ENCODE data around the gene CCDC91.

DNA sequence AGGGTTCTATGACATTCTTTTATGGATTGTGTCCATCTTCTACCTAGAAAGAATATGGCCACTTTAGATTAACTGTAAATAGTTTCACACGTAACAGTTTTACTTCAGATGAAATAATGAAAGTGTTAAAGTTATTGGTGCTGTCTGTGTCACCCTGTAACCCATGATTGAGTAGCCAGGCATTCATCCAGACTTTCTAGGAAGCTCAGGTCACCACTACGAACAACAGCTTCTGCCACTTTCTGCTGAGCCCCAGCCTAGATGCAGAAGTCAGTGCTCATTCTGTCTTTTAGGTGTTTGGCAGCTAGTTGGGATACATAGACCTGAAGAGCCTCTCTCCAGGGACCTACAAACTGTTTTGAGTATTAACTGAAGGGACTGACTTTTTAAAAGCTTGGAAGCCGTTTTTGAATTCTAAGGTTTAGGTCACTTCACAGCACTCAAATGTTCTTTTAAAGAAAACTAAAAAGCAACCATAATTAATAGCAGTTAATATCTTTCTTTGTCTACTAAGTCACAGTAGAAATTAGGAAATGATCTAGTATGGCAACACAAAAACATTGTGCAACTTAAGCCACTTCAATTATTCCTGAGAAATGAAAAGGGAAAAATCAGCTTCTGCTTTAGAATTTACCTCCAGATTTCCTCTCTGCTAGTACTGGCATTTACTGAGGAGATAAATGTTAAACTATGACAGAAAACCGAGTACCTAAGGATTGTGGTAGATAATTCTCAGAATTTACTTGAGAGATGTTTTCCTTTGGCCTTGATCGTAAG lies 266.9 kb downstream of the CCDC91 start:
- TF ChIP-seq, protein P1, sequence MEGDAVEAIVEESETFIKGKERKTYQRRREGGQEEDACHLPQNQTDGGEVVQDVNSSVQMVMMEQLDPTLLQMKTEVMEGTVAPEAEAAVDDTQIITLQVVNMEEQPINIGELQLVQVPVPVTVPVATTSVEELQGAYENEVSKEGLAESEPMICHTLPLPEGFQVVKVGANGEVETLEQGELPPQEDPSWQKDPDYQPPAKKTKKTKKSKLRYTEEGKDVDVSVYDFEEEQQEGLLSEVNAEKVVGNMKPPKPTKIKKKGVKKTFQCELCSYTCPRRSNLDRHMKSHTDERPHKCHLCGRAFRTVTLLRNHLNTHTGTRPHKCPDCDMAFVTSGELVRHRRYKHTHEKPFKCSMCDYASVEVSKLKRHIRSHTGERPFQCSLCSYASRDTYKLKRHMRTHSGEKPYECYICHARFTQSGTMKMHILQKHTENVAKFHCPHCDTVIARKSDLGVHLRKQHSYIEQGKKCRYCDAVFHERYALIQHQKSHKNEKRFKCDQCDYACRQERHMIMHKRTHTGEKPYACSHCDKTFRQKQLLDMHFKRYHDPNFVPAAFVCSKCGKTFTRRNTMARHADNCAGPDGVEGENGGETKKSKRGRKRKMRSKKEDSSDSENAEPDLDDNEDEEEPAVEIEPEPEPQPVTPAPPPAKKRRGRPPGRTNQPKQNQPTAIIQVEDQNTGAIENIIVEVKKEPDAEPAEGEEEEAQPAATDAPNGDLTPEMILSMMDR (IDR thresholded peaks at IDR 0.05), result no peak
- TF ChIP-seq POLR2AphosphoS5 (IDR thresholded peaks at IDR 0.05), result no peak
- TF ChIP-seq EP300 (IDR thresholded peaks at IDR 0.05), result no peak
- TF ChIP-seq POLR2A (IDR thresholded peaks at IDR 0.05), result no peak
